GM23338 (cell line): Measurements from ENCODE around the gene PCDH12. TPM values are rescaled to one million over a fixed set of nuclear protein-coding genes. Genes with fewer than 3 reads are reported as not detected.

Experiments
- ATAC-seq: fragments of 200-7000 bp; cut with Tn5 transposase; 3 replicates; pipeline ENCODE4 v1.9.1; 2020
- DNase-seq: peaks from one replicate; pipeline ENCODE4 v3.0.0-alpha.2; 2015; ENCODE audit warnings: low spot score
- H2AFZ ChIP-seq: fragments of 200-600 bp; sonication (generic); 2 replicates; pipeline ENCODE4 v1.8.0; 2016; ENCODE audit warnings: antibody characterized with exemption, mild to moderate bottlenecking, moderate library complexity
- H3F3A ChIP-seq: fragments of 200-600 bp; sonication (generic); replicated peaks from 2 replicates; pipeline ENCODE4 v1.8.0; 2017; ENCODE audit warnings: antibody characterized with exemption, mixed run types, low read depth
- H3K27ac ChIP-seq: fragments of 200-600 bp; sonication (generic); 2 replicates; pipeline ENCODE4 v1.6.1; 2016; ENCODE audit warnings: low read depth
- H3K27me3 ChIP-seq: fragments of 200-600 bp; sonication (generic); 2 replicates; pipeline ENCODE4 v1.8.0; 2016; ENCODE audit warnings: mild to moderate bottlenecking, mixed run types, moderate library complexity; ENCODE audit not compliant: insufficient read depth
- H3K36me3 ChIP-seq: fragments of 200-600 bp; sonication (generic); 2 replicates; pipeline ENCODE4 v1.8.0; 2016; ENCODE audit warnings: mild to moderate bottlenecking; ENCODE audit not compliant: insufficient read depth
- H3K4me1 ChIP-seq: fragments of 200-600 bp; sonication (generic); 2 replicates; pipeline ENCODE4 v1.8.0; 2016; ENCODE audit warnings: mild to moderate bottlenecking, moderate library complexity; ENCODE audit not compliant: insufficient read depth
- H3K4me2 ChIP-seq: fragments of 200-600 bp; sonication (generic); 2 replicates; pipeline ENCODE4 v1.7.1; 2017; ENCODE audit warnings: mixed run types
- H3K4me3 ChIP-seq: fragments of 200-600 bp; sonication (generic); 2 replicates; pipeline ENCODE4 v1.6.1; 2016; ENCODE audit warnings: mixed run types
- H3K79me2 ChIP-seq: fragments of 200-600 bp; sonication (generic); replicated peaks from 2 replicates; pipeline ENCODE4 v1.8.0; 2017; ENCODE audit warnings: mild to moderate bottlenecking; ENCODE audit not compliant: insufficient read depth
- H3K9me2 ChIP-seq: fragments of 200-600 bp; sonication (generic); 2 replicates; pipeline ENCODE4 v1.8.0; 2017; ENCODE audit not compliant: insufficient read depth
- H4K20me1 ChIP-seq: fragments of 200-600 bp; sonication (generic); replicated peaks from 2 replicates; pipeline ENCODE4 v1.8.0; 2017; ENCODE audit warnings: mild to moderate bottlenecking; ENCODE audit not compliant: insufficient read depth
- H3K27ac Mint-ChIP-seq: 2 replicates; pipeline ENCODE4 v1.8.0; 2020; ENCODE audit warnings: inconsistent platforms, mild to moderate bottlenecking, moderate library complexity, mixed read lengths
- H3K27me3 Mint-ChIP-seq: 3 replicates; pipeline ENCODE4 v1.8.0; 2022; ENCODE audit warnings: low read depth, mild to moderate bottlenecking, moderate library complexity, mixed read lengths, inconsistent platforms; ENCODE audit not compliant: insufficient read depth, poor library complexity
- H3K36me3 Mint-ChIP-seq: 3 replicates; pipeline ENCODE4 v1.8.0; 2021; ENCODE audit warnings: low read depth, mild to moderate bottlenecking, inconsistent platforms, moderate library complexity, mixed read lengths
- H3K4me1 Mint-ChIP-seq: 3 replicates; pipeline ENCODE4 v1.8.0; 2020; ENCODE audit warnings: mild to moderate bottlenecking, inconsistent platforms, mixed read lengths
- H3K4me3 Mint-ChIP-seq: 3 replicates; pipeline ENCODE4 v1.8.0; 2021; ENCODE audit warnings: moderate library complexity, mild to moderate bottlenecking, inconsistent platforms, mixed read lengths
- H3K9me3 Mint-ChIP-seq: 3 replicates; pipeline ENCODE4 v1.8.0; 2020; ENCODE audit warnings: moderate library complexity, mild to moderate bottlenecking, inconsistent platforms, mixed read lengths
- CREB1 ChIP-seq: fragments of 250-450 bp; sonication (Bioruptor Pico); IDR thresholded peaks from 2 replicates; pipeline ENCODE4 v1.5.0; 2020; ENCODE audit warnings: low read depth, mild to moderate bottlenecking, moderate library complexity
- EZH2 ChIP-seq: fragments of 200-600 bp; sonication (generic); IDR thresholded peaks from one replicate; pipeline ENCODE4 v1.8.0; 2017; ENCODE audit warnings: antibody characterized with exemption, mild to moderate bottlenecking, low read depth; ENCODE audit not compliant: unreplicated experiment
- EZH2phosphoT487 ChIP-seq: fragments of 200-600 bp; sonication (generic); IDR thresholded peaks from one replicate; pipeline ENCODE4 v1.8.1; 2018; ENCODE audit warnings: antibody characterized with exemption; ENCODE audit not compliant: unreplicated experiment
- JUNB ChIP-seq: IDR thresholded peaks from one replicate; pipeline ENCODE4 v1.6.1; 2016; ENCODE audit warnings: antibody characterized with exemption; ENCODE audit not compliant: unreplicated experiment
- NANOG ChIP-seq: IDR thresholded peaks from 2 replicates; pipeline ENCODE4 v1.6.1; 2016; ENCODE audit warnings: antibody characterized with exemption, borderline replicate concordance
- POLR2AphosphoS5 ChIP-seq: IDR thresholded peaks from 2 replicates; pipeline ENCODE4 v1.6.1; 2016; ENCODE audit warnings: antibody characterized with exemption, low read depth
- REST ChIP-seq: IDR thresholded peaks from one replicate; pipeline ENCODE4 v1.6.1; 2018; ENCODE audit warnings: antibody characterized with exemption; ENCODE audit not compliant: unreplicated experiment
- STAT1 ChIP-seq: IDR thresholded peaks from one replicate; pipeline ENCODE4 v1.6.1; 2016; ENCODE audit warnings: antibody characterized with exemption; ENCODE audit not compliant: unreplicated experiment
- ZNF114 ChIP-seq: fragments of 250-450 bp; sonication (Bioruptor Pico); IDR thresholded peaks from 2 replicates; pipeline ENCODE4 v1.5.0; 2020; ENCODE audit warnings: mild to moderate bottlenecking, moderate library complexity
- ZNF331 ChIP-seq: fragments of 250-450 bp; sonication (Bioruptor Pico); IDR thresholded peaks from 2 replicates; pipeline ENCODE4 v1.5.0; 2020; ENCODE audit warnings: low read depth, mild to moderate bottlenecking, moderate library complexity
- polyA plus RNA-seq: library from polyadenylated mRNA; unstranded; fragments of >200 nt; fragmentation: Nextera tagmentation; extraction: Ambion mirVana; gene quantifications from 2 replicates; pipeline ENCODE4 v1.2.1, GENCODE V29; 2016
- total RNA-seq: library from RNA; depleted of rRNA; stranded (reverse); fragments of >200 nt; shearing (Covaris generic); gene quantifications from 2 replicates; pipeline ENCODE4 v1.2.3, GENCODE V29; 2014
- TF ChIP-seq, protein P1 (sequence below): IDR thresholded peaks from 2 replicates; pipeline ENCODE4 v1.6.1; 2016; ENCODE audit warnings: antibody characterized with exemption
- TF ChIP-seq, protein P2 (sequence below): fragments of 250-450 bp; sonication (Bioruptor Pico); IDR thresholded peaks from 2 replicates; pipeline ENCODE4 v1.5.0; 2020; ENCODE audit warnings: mild to moderate bottlenecking, moderate library complexity
- TF ChIP-seq, protein P3 (sequence below), 2 experiments: fragments of 200-600 bp in 1 of 2; sonication (generic) in 1 of 2; conservative IDR thresholded peaks; 2 replicates each; pipeline versions ENCODE4 v1.5.1 to v1.6.1; 2016 to 2017; ENCODE audit warnings: antibody characterized with exemption in 2 of 2, low read depth in 2 of 2, mild to moderate bottlenecking in 2 of 2, moderate library complexity in 1 of 2

The PCDH12 gene
- total and polyA plus RNA-seq, 2 experiments from 2014 or later, result 0.14 to 0.29 TPM

DNA sequence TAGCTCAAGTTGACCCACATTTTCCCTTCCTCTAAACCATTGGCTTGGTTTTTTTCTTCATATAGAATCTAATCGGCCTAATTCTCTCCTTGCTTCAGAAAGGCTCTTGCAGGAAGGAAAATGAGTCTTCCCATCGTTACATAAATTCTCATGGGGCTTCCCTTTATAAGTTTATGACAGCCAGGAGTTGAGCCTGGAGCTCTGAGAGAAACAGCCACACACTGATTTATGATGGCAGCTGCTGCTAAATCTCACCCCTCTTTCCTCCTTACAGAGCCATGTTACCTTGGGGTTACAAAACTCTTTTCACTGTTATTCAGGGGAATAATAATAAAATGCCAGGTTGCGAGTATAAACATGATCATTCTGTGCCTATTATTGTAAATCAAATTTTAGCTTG is 5.7 kb upstream of the PCDH12 start:
- no peaks in the 10 kb centered on the region for H4K20me1 ChIP-seq
- ATAC-seq, result no peak
- H3K27ac Mint-ChIP-seq, result no peak overlapping the region

More for the DNA sequence above, 5.7 kb upstream of the PCDH12 start:
- Histone ChIP-seq H3K4me1 (peaks cover 13% of the 10 kb centered on the region), H3K79me2 (no peaks in the 10 kb centered on the region), H3K9me2 (no peaks in the 10 kb centered on the region), H3K27me3 (no peaks in the 10 kb centered on the region), H3K4me3 (no peak overlapping the region), H3F3A (0 out of 2 replicates have a peak, but pooled peaks cover 5% of the 10 kb centered on the region), H3K4me2 (no peak overlapping the region), H3K36me3 (no peaks in the 10 kb centered on the region), H3K27ac (no peak overlapping the region), H2AFZ (no peak overlapping the region)
- TF ChIP-seq ZNF331 (CRISPR knock-in tag), result no peak
- no peak for TF ChIP-seq NANOG
- TF ChIP-seq, protein P1, sequence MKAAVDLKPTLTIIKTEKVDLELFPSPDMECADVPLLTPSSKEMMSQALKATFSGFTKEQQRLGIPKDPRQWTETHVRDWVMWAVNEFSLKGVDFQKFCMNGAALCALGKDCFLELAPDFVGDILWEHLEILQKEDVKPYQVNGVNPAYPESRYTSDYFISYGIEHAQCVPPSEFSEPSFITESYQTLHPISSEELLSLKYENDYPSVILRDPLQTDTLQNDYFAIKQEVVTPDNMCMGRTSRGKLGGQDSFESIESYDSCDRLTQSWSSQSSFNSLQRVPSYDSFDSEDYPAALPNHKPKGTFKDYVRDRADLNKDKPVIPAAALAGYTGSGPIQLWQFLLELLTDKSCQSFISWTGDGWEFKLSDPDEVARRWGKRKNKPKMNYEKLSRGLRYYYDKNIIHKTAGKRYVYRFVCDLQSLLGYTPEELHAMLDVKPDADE, result no peak
- no peak for TF ChIP-seq CREB1 (CRISPR knock-in tag)
- TF ChIP-seq EZH2phosphoT487, result no peak
- no peak for TF ChIP-seq POLR2AphosphoS5
- TF ChIP-seq STAT1, result no peak
- TF ChIP-seq, protein P2, sequence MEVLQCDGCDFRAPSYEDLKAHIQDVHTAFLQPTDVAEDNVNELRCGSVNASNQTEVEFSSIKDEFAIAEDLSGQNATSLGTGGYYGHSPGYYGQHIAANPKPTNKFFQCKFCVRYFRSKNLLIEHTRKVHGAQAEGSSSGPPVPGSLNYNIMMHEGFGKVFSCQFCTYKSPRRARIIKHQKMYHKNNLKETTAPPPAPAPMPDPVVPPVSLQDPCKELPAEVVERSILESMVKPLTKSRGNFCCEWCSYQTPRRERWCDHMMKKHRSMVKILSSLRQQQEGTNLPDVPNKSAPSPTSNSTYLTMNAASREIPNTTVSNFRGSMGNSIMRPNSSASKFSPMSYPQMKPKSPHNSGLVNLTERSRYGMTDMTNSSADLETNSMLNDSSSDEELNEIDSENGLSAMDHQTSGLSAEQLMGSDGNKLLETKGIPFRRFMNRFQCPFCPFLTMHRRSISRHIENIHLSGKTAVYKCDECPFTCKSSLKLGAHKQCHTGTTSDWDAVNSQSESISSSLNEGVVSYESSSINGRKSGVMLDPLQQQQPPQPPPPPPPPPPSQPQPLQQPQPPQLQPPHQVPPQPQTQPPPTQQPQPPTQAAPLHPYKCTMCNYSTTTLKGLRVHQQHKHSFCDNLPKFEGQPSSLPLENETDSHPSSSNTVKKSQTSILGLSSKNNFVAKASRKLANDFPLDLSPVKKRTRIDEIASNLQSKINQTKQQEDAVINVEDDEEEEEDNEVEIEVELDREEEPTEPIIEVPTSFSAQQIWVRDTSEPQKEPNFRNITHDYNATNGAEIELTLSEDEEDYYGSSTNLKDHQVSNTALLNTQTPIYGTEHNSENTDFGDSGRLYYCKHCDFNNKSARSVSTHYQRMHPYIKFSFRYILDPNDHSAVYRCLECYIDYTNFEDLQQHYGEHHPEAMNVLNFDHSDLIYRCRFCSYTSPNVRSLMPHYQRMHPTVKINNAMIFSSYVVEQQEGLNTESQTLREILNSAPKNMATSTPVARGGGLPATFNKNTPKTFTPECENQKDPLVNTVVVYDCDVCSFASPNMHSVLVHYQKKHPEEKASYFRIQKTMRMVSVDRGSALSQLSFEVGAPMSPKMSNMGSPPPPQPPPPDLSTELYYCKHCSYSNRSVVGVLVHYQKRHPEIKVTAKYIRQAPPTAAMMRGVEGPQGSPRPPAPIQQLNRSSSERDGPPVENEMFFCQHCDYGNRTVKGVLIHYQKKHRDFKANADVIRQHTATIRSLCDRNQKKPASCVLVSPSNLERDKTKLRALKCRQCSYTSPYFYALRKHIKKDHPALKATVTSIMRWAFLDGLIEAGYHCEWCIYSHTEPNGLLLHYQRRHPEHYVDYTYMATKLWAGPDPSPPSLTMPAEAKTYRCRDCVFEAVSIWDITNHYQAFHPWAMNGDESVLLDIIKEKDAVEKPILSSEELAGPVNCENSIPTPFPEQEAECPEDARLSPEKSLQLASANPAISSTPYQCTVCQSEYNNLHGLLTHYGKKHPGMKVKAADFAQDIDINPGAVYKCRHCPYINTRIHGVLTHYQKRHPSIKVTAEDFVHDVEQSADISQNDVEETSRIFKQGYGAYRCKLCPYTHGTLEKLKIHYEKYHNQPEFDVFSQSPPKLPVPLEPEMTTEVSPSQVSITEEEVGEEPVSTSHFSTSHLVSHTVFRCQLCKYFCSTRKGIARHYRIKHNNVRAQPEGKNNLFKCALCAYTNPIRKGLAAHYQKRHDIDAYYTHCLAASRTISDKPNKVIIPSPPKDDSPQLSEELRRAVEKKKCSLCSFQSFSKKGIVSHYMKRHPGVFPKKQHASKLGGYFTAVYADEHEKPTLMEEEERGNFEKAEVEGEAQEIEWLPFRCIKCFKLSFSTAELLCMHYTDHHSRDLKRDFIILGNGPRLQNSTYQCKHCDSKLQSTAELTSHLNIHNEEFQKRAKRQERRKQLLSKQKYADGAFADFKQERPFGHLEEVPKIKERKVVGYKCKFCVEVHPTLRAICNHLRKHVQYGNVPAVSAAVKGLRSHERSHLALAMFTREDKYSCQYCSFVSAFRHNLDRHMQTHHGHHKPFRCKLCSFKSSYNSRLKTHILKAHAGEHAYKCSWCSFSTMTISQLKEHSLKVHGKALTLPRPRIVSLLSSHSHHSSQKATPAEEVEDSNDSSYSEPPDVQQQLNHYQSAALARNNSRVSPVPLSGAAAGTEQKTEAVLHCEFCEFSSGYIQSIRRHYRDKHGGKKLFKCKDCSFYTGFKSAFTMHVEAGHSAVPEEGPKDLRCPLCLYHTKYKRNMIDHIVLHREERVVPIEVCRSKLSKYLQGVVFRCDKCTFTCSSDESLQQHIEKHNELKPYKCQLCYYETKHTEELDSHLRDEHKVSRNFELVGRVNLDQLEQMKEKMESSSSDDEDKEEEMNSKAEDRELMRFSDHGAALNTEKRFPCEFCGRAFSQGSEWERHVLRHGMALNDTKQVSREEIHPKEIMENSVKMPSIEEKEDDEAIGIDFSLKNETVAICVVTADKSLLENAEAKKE (CRISPR knock-in tag), result no peak
- no peak for TF ChIP-seq JUNB
- no peak for TF ChIP-seq ZNF114 (CRISPR knock-in tag)
- TF ChIP-seq REST, result no peak
- TF ChIP-seq EZH2, result no peak
- TF ChIP-seq, protein P3, sequence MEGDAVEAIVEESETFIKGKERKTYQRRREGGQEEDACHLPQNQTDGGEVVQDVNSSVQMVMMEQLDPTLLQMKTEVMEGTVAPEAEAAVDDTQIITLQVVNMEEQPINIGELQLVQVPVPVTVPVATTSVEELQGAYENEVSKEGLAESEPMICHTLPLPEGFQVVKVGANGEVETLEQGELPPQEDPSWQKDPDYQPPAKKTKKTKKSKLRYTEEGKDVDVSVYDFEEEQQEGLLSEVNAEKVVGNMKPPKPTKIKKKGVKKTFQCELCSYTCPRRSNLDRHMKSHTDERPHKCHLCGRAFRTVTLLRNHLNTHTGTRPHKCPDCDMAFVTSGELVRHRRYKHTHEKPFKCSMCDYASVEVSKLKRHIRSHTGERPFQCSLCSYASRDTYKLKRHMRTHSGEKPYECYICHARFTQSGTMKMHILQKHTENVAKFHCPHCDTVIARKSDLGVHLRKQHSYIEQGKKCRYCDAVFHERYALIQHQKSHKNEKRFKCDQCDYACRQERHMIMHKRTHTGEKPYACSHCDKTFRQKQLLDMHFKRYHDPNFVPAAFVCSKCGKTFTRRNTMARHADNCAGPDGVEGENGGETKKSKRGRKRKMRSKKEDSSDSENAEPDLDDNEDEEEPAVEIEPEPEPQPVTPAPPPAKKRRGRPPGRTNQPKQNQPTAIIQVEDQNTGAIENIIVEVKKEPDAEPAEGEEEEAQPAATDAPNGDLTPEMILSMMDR (conservative IDR thresholded peaks at IDR 0.05; ENCODE audit: low read depth in 2 of 2), result no peak
- Mint-ChIP-seq H3K4me3 (no peak overlapping the region), H3K27me3 (peaks cover 2% of the 10 kb centered on the region), H3K4me1 (peaks cover 28% of the 10 kb centered on the region), H3K9me3 (no peaks in the 10 kb centered on the region), H3K36me3 (no peaks in the 10 kb centered on the region)
- no peak for DNase-seq
